HG02884 (cell line): ENCODE results near the gene SRA1.
"Not testable (repeated sequence)": the region's sequence is repeated elsewhere in the genome, so short reads cannot be mapped to it uniquely, and the experiment has no call there.

ENCODE experiments used
- ATAC-seq: cut with Tn5 transposase; IDR thresholded peaks from one replicate; pipeline ENCODE4 v1.9.1; 2021; ENCODE audit warnings: mild to moderate bottlenecking, moderate library complexity; ENCODE audit not compliant: unreplicated experiment

SRA1 gene

GRCh38 chr5:140557136-140557805 is at the start of gene SRA1:
SRA1 (minus strand) TSS chr5:140557473; CDS start chr5:140557452, 21 bp downstream.
- peak; percentile 95 for ATAC-seq

GRCh38 chr5:140607031-140607430 is 49.8 kb upstream of the SRA1 start:
- ATAC-seq, result no peak

GRCh38 chr5:140605879-140606278 is 48.6 kb upstream of the SRA1 start:
- no peak for ATAC-seq

- ATAC-seq, result no peak
These were observed 46.5 kb upstream of the SRA1 start for GRCh38 chr5:140603734-140604133.

DNA sequence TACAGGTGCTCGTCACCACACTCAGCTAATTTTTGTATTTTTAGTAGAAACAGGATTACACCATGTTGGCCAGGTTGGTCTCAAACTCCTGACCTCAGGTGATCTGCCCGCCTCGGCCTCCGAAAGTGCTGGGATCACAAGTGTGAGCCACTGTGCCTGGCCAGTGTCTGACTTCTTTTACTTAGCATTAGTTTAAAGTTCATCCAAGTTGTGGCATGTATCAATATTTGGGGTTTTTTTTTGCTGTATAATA is 46.1 kb upstream of the SRA1 start:
- not testable (repeated sequence) for ATAC-seq

GRCh38 chr5:140602147-140602546 is 44.9 kb upstream of the SRA1 start:
- ATAC-seq, result no peak

DNA sequence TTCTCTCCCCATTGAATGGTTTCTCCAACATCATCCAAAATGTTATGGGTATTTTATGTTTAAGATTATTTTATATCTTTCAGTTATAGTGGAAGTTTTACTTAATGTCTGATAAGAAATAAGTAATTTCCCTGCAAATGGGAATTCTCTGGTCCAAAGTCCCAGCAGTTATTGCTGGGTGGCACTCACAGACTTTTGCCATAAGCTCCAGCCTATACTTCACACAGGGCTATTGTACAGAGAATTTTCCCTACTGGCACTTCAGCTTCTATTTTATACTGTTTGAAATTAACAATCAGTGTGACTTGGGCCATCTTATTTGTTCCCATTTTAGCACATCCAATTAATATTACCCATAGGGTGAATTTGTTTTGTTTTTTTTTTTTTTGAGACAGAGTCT is 42.8 kb upstream of the SRA1 start:
- ATAC-seq, result no peak

DNA sequence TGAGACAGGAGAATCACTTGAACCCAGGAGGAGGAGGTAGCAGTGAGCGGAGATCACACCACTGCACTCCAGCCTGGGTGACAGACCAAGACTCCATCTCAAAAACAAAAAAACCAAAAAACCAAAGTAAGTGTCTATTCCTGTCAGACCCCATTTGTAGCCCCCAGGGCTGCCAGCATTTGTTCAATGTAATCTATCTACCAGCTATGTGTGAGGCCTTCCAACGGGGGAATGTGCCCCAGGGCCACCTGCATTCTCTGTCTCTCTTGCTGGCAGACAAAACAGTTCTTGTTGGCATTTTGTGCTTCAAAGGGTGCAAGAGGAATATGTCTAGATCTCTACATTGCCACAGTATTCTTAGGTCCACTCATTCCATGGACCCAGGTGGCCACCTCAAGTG is 41.6 kb upstream of the SRA1 start:
- no peak for ATAC-seq

GRCh38 chr5:140596321-140596741 is 39.1 kb upstream of the SRA1 start:
- no peak for ATAC-seq

GRCh38 chr5:140595538-140596300 is 38.4 kb upstream of the SRA1 start:
- no peak for ATAC-seq

DNA sequence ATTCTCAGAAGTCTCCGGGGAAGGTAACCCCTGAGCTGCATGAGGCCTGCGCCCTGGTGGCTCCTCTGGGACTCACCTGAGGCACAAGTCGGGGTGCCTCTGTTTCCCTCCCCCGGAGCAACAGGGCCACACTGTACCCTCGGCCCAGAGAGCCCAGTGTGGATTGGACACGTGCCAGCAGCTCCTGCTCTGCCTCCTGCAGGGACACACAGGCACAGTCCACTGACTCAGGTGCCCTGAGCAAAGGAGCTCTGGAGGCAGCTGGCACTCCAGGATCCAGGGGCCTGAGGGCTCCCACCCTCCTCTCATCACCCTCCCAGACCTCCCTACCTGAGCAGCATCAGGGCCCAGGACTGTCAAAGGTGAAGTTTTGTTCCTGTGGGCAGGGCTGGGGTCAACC is 36.9 kb upstream of the SRA1 start:
- ATAC-seq, result no peak

DNA sequence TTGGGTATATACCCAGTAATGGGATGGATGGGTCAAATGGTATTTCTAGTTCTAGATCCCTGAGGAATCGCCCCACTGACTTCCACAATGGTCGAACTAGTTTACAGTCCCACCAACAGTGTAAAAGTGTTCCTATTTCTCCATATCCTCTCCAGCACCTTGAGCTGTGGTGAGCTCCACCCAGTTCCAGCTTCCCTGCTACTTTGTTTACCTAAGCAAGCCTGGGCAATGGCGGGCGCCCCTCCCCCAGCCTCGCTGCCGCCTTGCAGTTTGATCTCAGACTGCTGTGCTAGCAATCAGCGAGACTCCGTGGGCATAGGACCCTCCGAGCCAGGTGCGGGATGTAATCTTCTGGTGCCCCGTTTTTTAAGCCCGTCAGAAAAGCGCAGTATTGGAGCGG is 35.8 kb upstream of the SRA1 start:
- ATAC-seq, result not testable (repeated sequence)

- ATAC-seq, result no peak
These were observed 34.6 kb upstream of the SRA1 start for GRCh38 chr5:140591747-140592372.

DNA sequence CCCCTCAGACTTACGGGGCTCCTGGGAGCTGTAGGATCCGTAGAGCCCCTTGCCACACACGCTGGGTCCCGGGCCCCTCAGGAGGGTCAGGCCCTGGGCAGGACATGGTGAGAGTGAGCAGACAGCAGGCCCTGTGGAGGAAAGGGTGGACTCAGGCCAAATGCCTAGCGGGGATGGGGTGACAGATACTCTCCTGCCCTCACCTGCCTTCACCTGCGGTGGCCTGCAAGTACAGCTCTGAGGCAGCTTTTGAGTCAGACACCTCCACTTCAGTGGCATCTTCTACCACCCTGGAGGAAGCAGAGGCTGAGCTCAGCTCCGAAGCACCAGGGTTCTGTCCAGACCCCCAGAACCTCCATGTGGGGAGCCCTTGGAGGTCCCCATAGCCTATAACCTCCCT is 33.6 kb upstream of the SRA1 start:
- ATAC-seq, result no peak

DNA sequence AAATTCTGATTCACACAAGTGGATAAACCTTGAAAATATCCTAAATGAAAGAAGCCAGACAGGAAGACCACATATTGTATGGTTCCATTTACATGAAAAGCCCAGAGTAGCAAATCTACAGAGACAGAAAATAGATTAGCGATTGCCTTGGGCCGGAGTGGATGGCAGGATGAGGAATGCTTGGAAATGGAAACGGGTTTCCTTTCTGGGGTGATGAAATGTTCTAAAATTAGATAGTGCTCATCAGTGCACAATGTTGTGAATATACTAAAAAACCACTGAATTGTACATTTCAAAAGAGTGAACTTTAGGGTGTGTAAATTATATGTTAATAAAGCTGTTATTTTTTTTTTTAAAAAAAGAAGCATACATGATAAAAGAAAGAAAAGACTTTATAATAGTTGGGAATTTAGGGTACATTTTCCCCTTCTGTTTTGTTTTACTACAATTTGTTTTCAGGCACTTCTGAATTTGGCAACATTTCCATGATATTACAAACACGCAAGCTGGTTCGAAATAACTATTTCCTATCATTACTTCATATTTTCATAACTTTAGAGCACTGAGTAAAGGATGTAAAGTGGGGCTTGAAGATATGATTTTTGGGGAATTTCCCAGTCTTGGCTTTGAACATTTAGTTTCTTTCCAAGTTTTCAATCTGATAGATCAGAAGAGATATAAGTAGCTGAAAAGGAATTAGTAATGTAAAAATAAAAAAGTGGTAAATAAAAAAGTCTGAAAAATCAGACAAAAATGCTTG is 31.2 kb upstream of the SRA1 start:
- ATAC-seq, result no peak

- ATAC-seq, result no peak
These were observed 30.2 kb upstream of the SRA1 start for GRCh38 chr5:140587495-140587894.

DNA sequence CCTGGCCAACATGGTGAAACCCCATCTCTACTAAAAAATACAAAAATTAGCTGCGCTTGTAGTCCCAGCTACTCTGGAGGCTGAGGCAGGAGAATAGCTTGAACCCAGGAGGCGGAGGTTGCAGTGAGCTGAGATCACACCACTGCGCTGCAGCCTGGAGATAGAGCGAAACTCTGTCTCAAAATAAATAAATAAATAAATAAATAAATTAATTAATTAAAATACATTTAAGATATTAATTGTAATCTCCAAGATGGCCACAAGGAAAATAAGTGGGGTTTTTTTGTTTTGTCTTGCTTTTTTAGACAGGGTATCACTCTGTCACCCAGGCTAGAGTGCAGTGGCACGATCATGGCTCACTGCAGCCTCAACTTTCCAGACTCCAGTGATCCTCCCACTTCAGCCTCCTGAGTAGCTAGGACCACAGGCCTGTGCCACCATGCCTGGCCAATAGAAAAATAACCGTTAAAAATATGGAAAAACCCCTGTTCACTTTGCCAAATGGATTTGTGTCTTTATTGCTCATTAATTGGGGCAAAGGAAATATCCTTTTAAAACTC is 22.0 kb upstream of the SRA1 start:
- ATAC-seq, result not testable (repeated sequence)

GRCh38 chr5:140576776-140577201 is 19.5 kb upstream of the SRA1 start:
- no peak for ATAC-seq

- ATAC-seq, result no peak
These were observed 18.0 kb upstream of the SRA1 start for GRCh38 chr5:140575309-140575708.

DNA sequence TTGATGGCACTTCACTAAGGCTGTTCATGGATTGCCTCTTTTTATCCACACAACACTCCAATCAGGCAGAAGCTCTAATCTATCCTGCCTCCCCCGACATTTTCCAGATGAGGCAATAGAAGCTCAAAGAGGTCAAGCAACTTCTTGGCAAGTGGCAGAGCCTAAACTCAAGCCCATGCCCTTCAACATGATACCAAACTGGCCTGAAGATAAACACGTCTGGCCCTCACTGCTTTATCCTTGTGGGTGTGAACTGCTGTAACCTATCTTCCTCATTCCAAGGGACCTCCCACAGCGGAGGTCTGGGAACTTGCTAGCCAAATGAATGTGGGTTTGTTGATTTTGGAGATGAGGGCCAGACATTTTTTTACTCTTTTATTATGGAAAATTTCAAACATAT is 16.9 kb upstream of the SRA1 start:
- ATAC-seq, result no peak

DNA sequence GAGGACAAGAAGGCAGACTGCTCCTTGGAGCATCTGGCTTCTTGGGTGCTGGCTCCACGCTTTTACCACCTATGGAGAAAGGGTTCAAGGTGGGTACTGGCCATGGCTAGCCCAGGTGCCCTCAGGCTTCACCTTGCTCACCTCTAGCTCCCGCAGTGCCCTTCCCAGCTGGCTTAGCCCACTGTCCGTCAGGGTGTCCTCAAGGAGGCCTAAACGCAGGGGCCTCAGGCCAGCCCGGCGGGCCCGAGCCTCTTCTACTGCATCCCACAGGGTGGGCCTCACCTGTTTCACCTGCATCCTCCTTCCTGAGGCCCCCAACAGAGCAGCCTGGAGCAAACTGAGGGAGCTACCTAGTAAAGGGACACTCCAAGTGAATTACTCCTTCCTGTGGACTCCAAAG is 16.4 kb upstream of the SRA1 start:
- ATAC-seq, result no peak
